ENCODE results near the gene RPS4Y1.
A peak's percentile ranks its signal among the peaks of the same experiment; 100 is the strongest.

Gene RPS4Y1

DNA sequence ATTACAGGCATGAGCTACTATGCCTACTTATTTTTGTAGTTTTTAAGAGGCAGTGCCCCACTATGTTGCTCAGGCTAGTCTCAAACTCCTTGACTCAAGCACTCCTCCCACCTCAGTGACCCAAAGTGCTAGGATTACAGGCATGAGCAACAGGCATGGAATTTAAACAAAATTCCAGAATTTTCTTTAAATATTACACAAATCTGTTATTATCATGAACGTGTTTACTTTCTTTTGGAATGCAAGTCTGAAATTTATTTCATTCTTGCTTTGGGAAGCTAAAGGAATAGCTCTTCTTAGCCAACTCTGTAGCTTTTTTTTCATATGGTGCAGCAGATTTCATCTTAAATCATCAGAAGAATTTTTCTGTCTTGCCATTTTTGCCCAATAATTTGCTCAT, 66.0 kb downstream of the RPS4Y1 start:
- TF ChIP-seq, protein P1, sequence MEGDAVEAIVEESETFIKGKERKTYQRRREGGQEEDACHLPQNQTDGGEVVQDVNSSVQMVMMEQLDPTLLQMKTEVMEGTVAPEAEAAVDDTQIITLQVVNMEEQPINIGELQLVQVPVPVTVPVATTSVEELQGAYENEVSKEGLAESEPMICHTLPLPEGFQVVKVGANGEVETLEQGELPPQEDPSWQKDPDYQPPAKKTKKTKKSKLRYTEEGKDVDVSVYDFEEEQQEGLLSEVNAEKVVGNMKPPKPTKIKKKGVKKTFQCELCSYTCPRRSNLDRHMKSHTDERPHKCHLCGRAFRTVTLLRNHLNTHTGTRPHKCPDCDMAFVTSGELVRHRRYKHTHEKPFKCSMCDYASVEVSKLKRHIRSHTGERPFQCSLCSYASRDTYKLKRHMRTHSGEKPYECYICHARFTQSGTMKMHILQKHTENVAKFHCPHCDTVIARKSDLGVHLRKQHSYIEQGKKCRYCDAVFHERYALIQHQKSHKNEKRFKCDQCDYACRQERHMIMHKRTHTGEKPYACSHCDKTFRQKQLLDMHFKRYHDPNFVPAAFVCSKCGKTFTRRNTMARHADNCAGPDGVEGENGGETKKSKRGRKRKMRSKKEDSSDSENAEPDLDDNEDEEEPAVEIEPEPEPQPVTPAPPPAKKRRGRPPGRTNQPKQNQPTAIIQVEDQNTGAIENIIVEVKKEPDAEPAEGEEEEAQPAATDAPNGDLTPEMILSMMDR (IDR thresholded peaks at IDR 0.05; ENCODE audit: extremely low read depth, missing control alignments) = no peak
- no peak for DNase-seq (ENCODE audit: low spot score)

DNA sequence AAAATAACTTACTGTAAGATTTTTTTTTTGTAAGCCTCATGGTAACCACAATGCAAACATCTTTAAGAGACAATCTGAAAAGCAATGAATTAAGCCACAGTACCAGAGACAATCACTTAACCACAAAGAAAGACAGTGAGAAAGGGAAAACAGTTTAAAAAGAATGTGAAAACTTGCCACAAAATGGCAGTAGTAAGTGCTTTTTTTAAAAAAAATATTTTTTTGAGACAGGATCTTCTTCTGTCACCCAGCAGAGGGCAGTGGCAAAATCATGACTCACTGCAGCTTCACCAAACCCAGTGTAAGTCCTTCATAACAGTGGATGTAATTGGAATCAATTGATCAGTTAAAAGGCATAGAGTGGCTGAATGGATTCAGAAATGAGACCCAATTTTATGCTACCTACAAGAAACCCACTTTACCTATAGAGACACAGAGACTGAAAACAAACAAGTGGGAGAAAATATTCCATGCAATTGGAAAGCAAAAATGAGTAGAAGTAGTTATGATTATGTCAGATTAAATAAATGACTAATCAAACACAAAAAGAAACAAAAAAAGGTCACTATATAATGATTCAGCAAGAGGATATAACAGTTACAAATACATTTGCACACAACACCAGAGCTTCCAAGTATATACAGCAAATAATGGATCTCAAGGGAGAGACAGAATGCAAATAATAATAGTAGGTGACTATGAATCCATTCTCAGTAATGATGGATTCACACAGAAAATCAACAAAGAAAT, 71.8 kb downstream of the RPS4Y1 start:
- no peak for DNase-seq (ENCODE audit: low spot score)
- TF ChIP-seq, protein P1 (IDR thresholded peaks at IDR 0.05; ENCODE audit: extremely low read depth, missing control alignments) = peak; percentile 5

Data from GM20000 (cell line).